GM18868 (cell line): ENCODE measurements around the gene SBF2.
"Not testable (repeated sequence)": the region's sequence is repeated elsewhere in the genome, so short reads cannot be mapped to it uniquely, and the experiment has no call there.

Experiments
- ATAC-seq: cut with Tn5 transposase; IDR thresholded peaks from one replicate; pipeline ENCODE4 v1.9.1; 2021; ENCODE audit warnings: mild to moderate bottlenecking, moderate library complexity; ENCODE audit not compliant: unreplicated experiment

Gene SBF2

DNA sequence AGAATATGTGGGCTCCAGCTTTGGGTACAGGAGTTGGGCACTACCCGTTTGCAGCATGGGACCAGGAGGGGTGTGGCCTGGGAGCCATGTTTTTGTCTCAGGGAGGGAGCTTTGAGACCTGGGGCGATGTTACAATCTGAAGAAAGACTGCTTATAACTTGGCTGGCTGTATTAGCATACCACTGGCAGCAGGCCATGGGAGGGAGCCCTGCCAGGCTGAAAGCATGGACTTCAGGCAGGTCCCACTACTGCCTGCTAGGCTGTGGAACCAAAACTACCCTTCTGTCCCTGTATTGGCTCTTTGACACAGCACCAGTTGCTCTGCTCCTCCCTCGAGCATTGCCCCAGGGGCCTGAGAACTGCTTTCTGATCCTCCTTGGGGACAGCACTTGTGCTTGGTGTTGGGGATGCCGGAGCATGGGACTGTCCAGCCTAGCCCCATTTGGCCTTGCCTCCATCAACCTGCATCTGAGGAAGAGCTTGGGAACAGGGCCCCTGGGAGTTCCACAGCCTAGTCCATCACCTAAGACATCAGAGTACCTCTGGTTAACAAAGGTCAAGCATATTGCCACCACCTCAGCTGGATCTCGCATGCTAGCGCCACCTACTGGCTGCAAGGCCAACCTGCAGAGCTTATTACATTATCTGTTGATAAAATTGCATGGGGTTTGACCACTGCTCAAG lies 217.4 kb downstream of the SBF2 start:
- peak; percentile 48 for ATAC-seq

DNA sequence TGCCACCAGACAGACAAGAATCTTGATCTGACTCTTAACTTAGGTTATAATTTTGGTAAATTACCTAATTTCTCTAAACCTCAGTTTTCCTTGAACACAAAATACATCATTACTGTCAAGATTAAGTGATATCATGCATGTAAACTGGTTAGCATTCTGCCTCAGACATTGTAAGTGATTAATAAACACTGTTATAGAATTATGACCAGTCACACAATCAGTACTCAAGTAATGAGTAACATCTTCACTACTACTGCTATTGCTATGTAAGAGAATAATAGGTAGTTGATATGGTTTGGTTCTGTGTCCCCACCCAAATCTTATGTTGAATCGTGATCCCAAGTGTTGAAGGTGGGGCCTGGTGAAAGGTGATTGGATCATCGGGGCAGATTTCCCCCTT lies 218.9 kb downstream of the SBF2 start:
- ATAC-seq: no peak

DNA sequence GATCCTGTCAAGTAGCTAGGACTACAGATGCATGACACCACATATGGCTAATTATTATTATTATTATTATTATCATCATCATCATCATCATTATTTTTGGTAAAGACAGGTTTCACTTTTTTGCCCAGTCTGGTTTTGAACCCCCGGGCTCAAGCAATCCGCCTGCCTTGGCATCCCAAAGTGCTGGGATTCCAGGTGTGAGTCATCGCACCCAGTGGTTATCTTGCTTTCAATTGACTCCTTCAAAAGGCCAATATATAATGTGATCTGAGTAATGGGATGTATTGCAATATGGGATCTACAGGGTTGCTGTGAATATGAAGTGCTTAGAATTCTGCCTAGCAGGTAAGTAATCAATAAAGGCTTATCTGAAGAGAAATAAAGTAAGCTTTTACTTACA lies 221.2 kb downstream of the SBF2 start:
- ATAC-seq: no peak

DNA sequence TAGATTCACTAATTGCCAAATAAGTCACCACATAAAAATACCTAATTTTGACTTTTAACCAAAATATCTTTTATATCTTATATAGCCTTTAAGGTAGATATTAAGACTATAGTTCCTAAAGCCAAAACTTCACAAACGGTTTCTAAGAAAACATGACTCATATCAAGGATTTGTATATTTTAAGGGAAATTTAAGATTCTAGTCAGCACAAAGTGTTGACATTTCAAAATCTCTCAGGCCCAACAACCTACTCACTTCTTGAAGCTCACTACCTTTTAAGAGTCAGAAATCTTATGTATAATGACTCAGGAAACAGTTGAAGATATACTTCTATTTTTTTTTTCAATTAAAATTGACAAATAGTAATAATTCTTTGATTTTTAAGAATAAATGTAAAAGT lies 221.9 kb downstream of the SBF2 start:
- ATAC-seq: no peak

DNA sequence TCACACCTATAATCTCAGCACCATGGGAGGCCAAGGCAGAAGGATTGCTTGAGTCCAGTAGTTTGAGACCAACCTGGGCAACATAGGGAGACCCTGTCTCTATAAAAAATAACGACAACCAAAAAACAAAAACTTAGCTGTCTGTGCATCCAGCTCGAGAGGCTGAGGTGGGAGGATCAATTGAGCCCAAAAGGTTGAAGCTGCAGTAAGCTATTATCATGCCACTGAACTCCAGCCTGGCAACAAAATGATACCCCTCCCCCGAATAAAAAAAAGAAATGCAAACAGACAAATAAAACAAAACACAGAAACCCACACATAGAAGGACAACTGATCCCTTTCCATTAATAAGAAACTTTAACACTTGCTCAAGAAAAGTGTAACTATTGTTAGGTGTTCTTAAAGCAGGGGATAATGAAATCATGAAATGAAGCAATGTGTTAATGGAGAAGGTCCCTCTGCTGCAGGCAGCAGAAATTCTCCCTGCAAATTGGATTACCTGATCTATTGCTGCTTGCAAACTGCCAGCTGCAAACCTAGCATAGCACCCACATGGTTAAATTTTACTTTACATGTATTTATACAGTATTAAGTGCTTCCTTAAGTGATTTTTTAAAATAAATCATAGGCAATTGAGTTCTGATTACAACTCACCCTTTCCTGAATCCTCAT lies 226.3 kb downstream of the SBF2 start:
- no peak for ATAC-seq

DNA sequence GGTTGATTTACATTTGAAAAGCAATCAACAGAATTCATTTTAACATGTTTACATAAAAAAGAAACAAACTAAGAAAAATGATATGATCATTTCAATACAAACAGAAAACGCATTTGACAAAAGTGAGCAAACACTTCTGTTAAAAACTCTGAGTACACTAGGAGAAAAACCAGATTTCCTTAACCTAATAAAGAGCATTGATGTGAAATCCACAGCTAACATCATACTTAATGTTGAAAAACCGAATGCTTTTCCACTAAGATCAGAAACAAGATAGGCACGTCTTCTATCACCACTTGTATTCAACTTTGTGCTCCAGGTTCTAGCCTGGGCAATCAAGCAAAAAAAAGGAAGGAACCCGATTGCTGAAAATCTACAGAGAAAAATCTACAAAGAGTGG lies 227.6 kb downstream of the SBF2 start:
- ATAC-seq: no peak

DNA sequence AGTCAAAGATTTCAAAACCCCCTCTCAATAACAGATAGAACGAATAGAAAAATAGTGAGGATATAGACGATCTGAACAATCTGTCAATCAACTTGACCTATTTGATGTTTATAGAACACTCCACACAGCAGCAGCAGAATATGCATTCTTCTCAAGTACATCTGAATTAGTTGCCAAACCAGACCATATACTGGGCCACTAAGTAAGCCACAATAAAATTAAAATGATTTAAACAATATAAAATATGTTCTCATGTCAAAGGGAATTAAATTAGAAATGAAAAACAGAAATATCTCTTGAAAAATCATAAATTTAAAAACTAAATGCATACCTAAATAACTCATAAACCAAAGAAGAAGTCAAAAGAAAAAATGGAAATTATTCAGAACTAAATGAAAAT lies 229.2 kb downstream of the SBF2 start:
- ATAC-seq: no peak

DNA sequence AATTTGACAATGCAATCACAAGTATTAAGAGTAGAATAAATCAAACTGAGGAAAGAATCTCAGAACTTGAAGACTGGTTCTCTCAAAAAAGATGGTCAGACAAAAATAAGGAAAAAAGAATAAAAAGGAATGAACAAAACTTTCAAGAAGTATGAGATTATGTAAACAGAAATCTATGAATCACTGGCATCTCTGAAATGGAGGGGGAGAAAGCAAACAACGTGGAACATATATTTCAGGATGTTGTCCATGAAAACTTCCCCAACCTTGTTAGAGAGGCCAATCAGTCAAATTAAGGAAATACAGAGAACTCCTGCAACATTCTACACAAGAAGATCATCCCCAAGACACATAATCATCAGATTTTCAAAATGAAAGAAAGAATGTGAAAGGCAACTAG lies 235.7 kb downstream of the SBF2 start:
- no peak for ATAC-seq

DNA sequence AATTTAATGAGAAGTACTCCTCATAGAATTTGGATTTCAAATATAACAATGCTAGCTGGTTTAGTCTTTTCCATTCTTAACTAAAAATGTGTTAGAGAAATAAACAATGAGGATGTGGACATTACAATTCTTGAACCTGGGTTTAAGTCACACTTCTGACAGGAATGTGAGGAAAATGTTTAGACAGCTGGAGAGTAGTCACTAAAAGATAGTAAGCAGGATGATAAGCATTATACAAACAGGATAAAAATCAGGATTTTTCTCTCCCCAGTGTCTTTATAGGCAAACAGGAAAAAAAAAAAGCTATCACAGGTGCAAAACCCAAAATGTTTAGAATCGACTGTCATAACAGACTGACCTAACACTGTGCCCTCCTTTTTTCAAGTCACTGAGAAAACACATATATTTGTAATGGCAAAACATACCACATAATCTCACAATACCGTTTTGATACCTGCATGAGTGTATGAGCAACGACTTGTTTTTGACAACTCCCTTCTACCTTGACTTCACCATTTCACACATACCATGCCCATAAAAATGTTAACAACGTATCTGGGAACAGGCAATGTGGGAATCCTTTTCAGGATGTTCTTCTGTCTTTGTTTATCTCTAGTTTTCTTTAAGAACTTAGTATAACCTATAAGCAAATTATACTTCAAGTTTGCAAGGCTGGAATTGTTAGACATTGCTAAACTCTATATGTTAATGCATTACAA lies 242.0 kb downstream of the SBF2 start:
- ATAC-seq: no peak

DNA sequence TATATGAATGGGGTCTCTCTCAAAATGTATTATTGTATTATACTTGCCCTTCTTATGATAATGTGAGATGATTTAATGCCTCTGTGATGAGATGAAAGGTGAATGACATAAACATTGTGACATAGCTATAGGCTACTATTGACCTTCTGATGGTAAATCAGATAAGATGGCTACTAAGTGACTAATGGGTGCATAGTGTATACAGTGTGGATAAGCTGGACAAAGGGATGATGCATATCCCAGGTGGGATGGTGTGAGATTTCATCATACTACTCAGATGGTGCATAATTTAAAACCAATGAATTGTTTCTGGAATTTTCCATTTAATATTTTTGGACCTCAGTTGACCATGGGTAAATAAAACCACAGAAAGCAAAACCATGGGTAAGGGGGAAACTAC lies 243.5 kb downstream of the SBF2 start:
- ATAC-seq: no peak

DNA sequence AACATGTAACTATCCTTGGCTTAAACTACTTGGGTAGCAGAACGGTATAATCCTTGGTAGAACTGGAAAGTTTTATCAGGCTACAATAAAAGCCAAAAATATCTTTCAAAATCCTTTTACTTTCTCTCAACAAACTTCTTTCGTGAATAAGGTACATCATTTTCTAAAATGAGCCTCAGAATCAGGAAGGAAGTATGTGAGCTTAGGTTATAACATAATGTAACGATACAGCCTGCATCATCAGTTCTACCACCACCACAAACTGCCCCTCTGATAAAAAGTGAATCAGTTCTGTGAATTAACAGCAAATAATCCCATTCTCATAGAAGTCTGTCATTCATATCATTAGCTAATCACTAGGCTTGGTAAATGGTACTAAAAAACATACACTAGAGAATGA lies 244.3 kb downstream of the SBF2 start:
- no peak for ATAC-seq

DNA sequence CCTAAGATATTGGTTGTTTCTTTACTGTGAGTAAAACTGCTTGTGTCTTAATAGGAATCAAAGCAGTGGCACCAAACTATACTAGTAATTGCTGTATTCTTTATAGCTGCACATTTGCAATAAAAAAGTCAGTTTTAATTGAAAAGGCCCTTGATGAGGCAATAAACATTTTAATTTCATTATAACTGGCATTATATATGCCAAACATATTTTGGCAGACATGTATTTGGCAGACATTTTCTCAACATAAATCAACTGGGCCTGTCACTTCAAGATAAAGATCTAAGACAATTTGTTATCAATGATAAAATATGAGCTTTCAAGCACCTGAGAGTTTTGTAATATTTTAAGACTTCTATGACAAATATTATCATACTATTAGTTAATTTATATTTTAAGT lies 245.7 kb downstream of the SBF2 start:
- ATAC-seq: no peak

DNA sequence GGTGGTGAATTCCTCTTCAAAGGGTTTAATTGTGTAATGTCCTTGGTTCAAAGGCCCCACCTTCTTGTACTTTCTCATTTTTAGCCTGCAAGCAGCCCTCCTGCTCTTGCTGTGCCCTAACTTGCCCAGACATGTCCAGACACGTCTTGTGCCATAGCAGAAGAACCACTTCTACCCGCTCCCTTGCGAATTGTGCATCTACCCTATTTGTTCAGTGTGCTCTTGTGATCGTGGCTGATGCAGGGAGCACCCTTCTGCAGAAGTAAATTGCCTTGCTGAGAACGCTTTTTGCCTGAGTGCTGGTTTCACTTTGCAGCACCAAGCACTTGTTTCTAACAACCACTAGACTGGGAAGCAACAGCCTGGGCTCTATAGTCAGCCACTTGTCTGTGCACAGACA lies 249.4 kb downstream of the SBF2 start:
- no peak for ATAC-seq

DNA sequence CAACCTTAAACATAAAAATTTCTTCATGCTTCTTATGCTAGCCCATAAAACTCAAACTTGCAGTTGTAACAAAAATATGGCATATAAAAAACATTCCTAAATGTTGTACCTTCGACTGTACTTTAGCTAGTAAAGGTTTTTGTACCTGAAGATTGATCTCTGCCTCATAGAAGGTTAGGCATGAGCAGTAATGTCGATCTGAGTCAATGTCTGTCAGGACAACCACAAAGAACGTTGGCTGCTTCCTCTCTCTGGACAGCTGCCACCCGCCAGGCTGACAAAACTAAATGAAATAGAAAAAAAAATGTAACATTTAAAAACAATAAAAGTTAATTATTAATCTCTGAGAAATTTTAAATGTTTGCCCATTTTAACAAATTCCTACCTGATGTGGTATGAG lies 251.3 kb downstream of the SBF2 start:
- no peak for ATAC-seq

DNA sequence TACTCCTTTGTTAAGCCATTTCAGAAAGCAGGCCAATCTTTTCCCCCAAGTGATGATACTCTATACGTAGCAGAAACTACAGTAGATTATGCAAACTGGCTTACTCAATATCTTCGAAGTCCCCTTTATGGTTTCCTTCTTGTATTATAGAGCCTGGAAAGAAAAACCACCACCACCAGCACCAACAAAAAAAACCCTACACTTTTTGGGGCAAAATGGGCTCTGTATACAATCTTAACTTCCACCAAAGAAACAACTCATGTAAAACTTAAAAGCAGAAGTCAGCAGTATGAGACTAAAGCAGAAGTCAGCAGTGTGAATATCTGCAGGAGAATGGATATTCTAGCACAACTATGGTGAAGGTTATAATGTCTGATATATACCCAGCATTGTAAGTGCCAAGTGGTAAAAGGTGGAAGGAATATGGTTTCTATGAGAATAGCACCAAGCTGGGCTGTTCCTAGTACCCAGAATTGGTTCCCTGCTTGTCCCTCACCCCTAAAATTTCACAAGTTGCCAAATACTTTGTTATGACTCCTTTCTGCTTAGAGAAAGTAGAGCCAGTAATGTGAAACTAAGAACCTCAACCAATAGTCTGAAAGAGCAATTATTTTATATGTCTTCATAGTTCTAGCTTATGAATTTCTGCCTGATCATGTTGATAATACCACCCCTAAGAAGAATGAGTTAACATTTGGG lies 252.1 kb downstream of the SBF2 start:
- ATAC-seq: no peak

DNA sequence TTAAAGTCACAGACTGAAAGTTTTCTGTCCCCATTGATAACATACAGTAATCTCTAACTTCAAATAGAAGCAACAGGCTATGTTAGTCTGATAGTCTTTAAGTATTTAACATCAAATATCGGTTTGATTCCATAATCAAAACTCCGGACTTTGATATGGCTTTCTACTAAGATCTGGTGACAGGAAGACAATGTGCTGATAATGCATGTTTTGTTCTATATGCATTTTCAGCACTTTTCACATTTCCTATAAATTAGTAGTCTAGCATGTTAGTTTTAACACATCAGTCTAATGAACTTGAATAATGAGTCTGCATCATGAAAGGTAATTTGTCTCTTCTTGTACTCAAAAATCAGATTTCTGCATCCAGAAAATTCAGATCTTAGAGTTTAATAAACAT lies 252.7 kb downstream of the SBF2 start:
- ATAC-seq: no peak

DNA sequence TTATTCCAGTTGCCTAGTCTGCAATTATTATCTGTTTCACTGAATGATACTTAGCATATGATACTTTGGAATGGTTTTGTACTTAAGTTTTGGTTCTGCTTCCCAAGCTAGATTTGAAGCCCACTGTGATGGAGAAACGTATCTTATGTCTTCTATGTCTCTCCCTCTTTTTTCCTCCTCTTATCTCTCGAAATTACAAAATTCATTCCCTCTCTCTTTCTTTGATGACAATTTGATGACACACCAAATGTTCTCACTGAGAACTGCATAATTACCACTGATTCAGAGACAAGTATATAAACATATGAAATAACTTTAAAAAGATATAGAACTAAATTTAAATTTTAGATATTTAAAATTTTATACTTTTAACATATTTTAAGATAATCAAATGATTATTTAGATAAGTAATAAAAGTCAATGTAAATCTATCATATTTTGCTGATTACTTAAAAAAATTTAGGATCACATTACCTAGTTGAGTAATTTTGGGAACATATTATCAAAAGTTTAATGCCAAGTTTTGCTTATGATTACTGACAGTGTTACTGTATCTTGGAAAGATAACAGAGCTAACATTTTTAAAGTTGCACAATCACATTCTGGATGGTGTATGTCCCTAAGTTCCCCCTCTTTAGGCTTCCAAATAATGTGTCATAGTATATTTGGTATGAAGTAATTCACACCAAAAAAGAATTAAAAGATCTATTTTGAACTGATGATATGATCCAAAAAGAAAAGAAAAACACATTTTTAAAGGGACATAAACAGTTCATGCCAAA lies 255.3 kb downstream of the SBF2 start:
- ATAC-seq: no peak

DNA sequence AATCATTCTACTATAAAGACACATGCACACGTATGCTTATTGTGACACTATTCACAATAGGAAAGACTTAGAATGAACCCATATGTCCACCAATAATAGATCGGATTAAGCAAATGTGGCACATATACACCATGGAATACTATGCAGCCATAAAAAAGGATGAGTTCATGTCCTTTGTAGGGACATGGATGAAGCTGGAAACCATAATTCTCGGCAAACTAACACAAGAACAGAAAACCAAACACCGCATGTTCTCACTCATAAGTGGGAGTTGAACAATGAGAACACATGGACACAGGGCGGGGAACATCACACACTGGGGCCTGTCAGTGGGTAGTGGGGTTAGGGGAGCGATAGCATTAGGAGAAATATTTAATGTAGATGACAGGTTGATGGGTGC lies 258.1 kb downstream of the SBF2 start:
- not testable (repeated sequence) for ATAC-seq

DNA sequence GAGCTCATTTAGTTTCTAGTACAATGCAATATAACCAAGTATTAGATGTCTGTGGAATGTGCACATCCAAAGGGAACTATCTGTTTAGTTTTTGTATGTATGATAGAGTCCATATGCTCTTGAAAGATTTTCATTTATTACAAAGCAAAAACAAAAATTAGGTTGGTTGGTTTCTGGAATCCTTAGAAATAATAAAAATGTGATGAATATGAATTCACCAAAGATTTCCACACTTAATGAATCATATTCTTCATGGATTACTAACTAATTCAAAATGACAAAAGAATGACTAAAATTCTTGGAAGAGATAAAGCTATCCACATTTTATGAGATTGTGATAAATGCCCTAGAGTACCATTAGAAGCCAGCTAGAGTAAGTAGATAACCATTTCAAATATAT lies 261.1 kb downstream of the SBF2 start:
- no peak for ATAC-seq

DNA sequence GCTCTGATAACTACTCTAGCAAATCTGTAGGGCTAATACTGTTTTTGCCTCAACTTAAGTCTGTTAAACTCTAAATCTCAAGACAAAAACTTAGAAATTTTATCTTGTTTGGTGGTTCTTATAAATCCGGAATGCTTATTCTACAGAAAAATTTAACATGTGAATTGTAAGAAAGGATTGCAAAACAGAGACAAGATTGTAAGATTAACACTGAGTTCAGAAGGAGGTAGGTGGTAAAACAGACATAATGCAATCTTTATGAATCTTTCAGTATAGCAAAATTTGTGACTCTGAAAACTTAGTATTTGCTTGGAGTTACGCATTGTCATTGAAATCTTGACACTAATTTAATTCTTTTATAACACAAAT lies 263.9 kb downstream of the SBF2 start:
- ATAC-seq: no peak
